ENCODE results near the gene GIPC1.

GIPC1 gene

DNA sequence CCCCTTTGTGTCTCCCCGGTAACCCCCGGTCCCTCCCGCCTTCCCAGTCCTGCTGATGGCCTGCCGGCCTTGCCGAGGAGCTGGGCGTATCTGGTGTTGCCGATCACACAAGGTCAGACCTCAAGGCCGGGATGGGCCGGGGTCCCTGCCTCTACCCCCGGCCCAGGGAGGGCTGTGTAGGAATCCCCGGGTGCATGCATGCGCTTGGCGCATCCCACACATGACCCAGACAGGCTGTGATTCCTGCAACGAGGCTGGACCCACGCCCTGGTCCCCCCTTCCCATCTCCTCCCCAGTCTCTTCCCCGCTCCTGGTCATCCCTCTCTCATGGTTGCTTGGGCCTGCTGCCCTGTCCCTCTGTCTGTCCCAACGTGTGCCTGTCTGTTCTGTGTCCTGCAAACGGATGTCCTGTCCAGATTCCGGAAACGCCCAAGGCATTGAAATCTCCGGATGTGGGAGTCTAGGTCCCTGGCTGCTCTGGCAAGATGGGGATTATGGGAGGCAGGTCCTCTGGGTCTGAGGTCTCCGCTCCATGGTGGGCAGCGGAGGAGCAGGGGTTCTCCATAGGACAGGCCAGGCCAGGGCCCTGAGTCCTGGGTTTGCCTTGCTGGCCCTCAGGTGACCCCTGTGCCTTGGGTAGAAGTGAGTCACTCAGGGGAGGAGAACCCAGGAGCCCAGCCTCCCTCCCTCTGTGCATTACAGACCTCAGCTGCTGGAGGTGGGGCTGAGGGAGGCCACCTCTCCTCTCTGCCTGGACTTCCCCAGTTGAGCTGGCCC lies 61.2 kb downstream of the GIPC1 start:
- DNase-seq (ENCODE audit: low spot score): peak; percentile 81

DNA sequence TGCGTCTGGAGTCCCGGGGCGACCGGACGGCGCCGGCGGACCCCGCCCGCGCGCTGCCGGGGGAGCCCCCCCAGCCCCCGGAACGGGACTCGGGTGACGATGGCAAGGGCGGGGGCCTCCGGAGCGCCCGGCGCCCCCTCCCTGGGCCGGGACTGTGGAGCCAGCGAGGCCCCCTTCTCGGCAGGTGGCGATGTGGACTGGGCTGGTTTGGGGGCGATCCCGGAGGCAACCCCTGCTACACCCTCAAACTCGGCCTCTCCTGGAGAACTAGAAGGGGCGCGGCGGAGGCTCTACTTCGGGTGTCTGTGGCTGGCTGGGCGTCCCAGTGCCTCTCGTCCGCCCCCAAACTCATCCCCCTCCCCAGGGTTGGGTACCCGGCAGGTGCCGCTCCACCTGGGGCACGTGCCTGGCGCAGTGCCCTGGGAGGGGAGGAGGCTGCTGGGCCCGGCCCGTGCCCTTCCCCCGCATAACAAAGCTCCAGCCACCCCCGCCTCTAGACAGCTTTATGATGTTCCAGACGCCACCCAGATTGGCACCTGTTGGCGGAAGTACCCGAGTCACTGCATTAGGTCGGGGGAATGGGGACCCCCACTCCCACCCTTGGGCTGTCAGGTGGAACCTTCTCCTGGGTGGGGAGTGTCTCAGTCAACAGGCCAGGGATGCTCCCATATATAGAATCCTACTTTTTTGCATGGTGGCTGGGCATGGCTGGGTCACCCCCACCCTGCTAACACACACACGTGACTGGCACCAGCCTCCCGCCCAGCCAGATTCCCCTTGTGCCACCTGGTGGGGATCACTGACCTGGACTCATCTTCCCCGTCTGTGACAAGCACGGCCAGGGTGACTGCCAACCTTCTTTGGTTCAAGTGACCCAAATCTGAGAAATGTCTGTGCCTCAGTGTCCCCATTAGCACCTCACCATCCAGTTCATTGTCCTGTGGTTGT lies 62.1 kb downstream of the GIPC1 start:
- DNase-seq (ENCODE audit: low spot score): no peak

DNA sequence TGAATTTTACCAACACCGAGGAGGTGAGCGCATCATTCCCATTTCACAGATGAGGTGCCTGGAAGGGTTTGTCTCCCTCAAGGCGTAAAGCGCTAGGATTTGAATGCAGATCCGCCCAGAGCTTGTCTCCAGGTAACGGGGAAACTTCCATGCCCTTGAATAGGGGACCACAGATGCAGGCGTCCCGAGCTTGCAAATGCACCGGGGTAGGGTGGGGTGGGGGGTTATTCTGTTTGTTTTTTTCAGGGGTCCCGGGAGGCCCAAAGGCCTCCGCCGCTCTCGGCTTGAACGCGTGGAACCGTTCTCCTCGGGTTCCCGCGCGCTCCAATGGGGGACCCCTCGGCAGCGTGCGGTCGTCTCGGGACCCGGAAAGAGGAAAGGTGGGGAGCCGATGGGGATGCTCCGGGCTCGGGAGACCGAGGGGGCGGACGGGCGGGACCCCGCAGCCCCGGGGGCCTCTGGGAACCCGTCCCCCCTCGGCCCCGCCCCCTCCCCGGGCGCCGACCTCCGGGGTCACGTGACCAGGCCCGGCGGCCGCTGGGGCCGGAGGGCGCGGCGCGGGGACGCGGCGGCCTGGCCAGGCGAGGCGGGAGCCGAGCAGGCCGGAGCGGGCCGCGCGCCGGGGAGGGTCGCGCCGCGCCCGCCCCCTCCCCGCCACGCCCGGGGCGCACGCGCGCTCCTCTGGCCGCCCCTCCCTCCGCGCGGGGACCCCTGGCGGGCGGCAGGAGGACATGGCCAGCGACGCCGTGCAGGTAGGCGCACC lies 63.0 kb downstream of the GIPC1 start, which contains the start of gene PKN1:
PKN1 (plus strand) TSS at position 516 of the 763 bp plus-strand sequence; CDS start at position 732, 216 bp downstream.
- DNase-seq (ENCODE audit: low spot score): peak; percentile 80

DNA sequence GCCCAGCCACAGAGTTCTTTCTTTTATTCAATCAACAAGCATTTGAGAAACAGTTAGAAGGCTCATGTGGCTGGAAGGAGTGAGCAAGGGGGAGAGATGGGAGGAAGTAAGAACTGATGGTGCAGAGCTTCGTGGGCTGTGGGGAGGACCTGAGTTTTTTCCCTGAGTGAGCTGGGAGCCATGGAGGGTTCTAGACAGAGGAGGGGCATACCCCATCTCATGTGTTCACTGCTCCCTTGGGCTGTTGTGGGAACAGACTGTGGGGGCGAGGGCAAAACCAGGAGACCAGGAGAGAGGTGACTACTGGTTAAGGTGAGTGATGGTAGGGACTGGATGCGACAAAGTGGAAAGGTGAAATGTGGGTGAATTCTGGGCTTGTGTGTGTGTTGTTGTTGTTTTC lies 65.2 kb downstream of the GIPC1 start:
- DNase-seq (ENCODE audit: low spot score): no peak

DNA sequence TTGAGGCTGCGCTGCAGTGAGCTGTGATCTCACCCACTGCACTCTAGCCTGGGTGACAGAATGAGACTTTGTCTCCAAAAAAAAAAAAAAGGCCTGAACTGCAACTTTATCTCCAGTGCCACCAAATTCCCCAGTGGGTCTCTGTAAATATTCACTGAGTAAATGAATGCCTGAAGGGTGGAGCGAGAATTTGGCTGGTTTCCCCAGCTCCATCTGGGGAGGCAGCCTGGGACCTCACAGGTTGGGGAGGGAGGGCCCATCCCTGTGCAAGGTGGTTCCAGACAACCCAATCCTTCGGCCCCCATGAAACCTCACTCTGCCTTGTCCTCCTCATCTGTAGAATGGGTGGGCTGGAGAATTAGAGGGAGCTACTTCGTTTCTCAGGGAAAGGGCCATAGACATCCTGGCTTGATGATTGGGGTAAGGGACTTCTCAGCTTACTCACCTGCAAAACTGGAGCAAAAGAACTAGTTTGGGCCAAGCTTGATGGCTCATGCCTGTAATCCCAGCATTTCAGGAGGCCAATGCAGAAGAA lies 67.0 kb downstream of the GIPC1 start:
- DNase-seq (ENCODE audit: low spot score): no peak

Data from AG08395 (cell line).